HepG2 (cell line): ENCODE measurements around the gene SAA2. TPM values are rescaled to one million over a fixed set of nuclear protein-coding genes. Genes with fewer than 3 reads are reported as not detected.

ENCODE experiments used
- BHLHE40 ChIP-seq: IDR thresholded peaks from 2 replicates; pipeline ENCODE4 v1.6.1; 2011; ENCODE audit warnings: low read length, improper control_type of control experiment
- CBX5 ChIP-seq: sonication (generic); formaldehyde crosslinking; IDR thresholded peaks from 2 replicates; pipeline ENCODE4 v1.4.0; 2020; ENCODE audit warnings: missing genetic modification reagents, borderline replicate concordance
- FOXC1 ChIP-seq: sonication (generic); formaldehyde crosslinking; IDR thresholded peaks from 2 replicates; pipeline ENCODE4 v1.8.0; 2022; ENCODE audit warnings: mild to moderate bottlenecking, missing genetic modification reagents, borderline replicate concordance
- GABPB1 ChIP-seq: IDR thresholded peaks from 2 replicates; pipeline ENCODE4 v1.6.1; 2016; ENCODE audit warnings: mild to moderate bottlenecking, missing genetic modification reagents, moderate library complexity, missing compliant biosample characterization
- GATAD2A ChIP-seq: IDR thresholded peaks from 2 replicates; pipeline ENCODE4 v1.6.1; 2016
- HNRNPH1 ChIP-seq: fragments of 200-400 bp; formaldehyde crosslinking; optimal IDR thresholded peaks from 2 replicates; pipeline ENCODE3; 2017; ENCODE audit warnings: mild to moderate bottlenecking, low read depth, low read length
- KLF12 ChIP-seq: sonication (generic); formaldehyde crosslinking; IDR thresholded peaks from 2 replicates; pipeline ENCODE4 v1.4.0; 2020; ENCODE audit warnings: missing genetic modification reagents, borderline replicate concordance
- KLF16 ChIP-seq, 2 experiments: sonication (generic) in 1 of 2; formaldehyde crosslinking in 1 of 2; IDR thresholded peaks; 2 replicates each; pipeline versions ENCODE4 v1.6.1 to v1.8.0; 2016 to 2023; ENCODE audit warnings: missing genetic modification reagents in 2 of 2, missing compliant biosample characterization in 1 of 2
- SAP130 ChIP-seq: IDR thresholded peaks from 2 replicates; pipeline ENCODE4 v1.6.1; 2016; ENCODE audit warnings: low read depth
- SP5 ChIP-seq: IDR thresholded peaks from 2 replicates; pipeline ENCODE4 v1.6.1; 2016; ENCODE audit warnings: low read depth, borderline replicate concordance
- TBP ChIP-seq: sonication (generic); formaldehyde crosslinking; IDR thresholded peaks from 2 replicates; pipeline ENCODE4 v1.5.0; 2020; ENCODE audit warnings: missing genetic modification reagents
- TMF1 ChIP-seq: sonication (generic); formaldehyde crosslinking; IDR thresholded peaks from 2 replicates; pipeline ENCODE4 v1.8.1; 2022; ENCODE audit warnings: low read depth, missing genetic modification reagents
- TP53 ChIP-seq: sonication (generic); formaldehyde crosslinking; conservative IDR thresholded peaks from 2 replicates; pipeline ENCODE4 v1.4.0; 2020; ENCODE audit warnings: missing genetic modification reagents
- ZEB1 ChIP-seq: IDR thresholded peaks from 2 replicates; pipeline ENCODE4 v1.6.1; 2012; ENCODE audit warnings: mild to moderate bottlenecking, low read depth, inconsistent platforms; ENCODE audit not compliant: insufficient replicate concordance
- ZKSCAN1 ChIP-seq: fragments of 150-350 bp; IDR thresholded peaks from 2 replicates; pipeline ENCODE4 v1.6.1; 2014; ENCODE audit warnings: low read length
- ZNF205 ChIP-seq: IDR thresholded peaks from 2 replicates; pipeline ENCODE4 v1.6.1; 2018; ENCODE audit warnings: missing biosample characterization, missing genetic modification reagents
- ZNF614 ChIP-seq: IDR thresholded peaks from 2 replicates; pipeline ENCODE4 v1.6.1; 2018; ENCODE audit warnings: missing biosample characterization, missing genetic modification reagents, inconsistent platforms, borderline replicate concordance
- polyA plus RNA-seq, 8 experiments: library from polyadenylated mRNA; depleted of rRNA in 3 of 8; stranded (reverse) in 7 of 8; unstranded in 1 of 8; fragments of >200 nt; fragmentation: Illumina TruSeq in 4 of 8; extraction: Trizol in 4 of 8; gene quantifications; 2 replicates each; pipeline versions ENCODE4 v1.2.1 to v1.2.3, GENCODE V29; 2011 to 2016; ENCODE audit warnings: low read depth in 4 of 8, missing spikeins in 1 of 8, mixed read lengths in 1 of 8; ENCODE audit not compliant: insufficient read depth in 1 of 8
- total RNA-seq, 5 experiments: library from RNA; depleted of rRNA; stranded (reverse); fragments of >200 nt; fragmentation: Illumina TruSeq; extraction: Trizol; gene quantifications; 2 replicates each; pipeline ENCODE4 v1.2.3, GENCODE V29; 2016; ENCODE audit warnings: low read depth in 1 of 5
- TF ChIP-seq, protein P1 (sequence below): sonication (generic); formaldehyde crosslinking; conservative IDR thresholded peaks from 2 replicates; pipeline ENCODE4 v1.4.0; 2020; ENCODE audit warnings: mild to moderate bottlenecking, missing genetic modification reagents, moderate library complexity
- TF ChIP-seq, protein P2 (sequence below): sonication (generic); formaldehyde crosslinking; IDR thresholded peaks from 2 replicates; pipeline ENCODE4 v1.4.0; 2020; ENCODE audit warnings: missing genetic modification reagents
- TF ChIP-seq, protein P3 (sequence below): sonication (generic); formaldehyde crosslinking; IDR thresholded peaks from 2 replicates; pipeline ENCODE4 v1.4.0; 2020; ENCODE audit warnings: mild to moderate bottlenecking, missing genetic modification reagents
- TF ChIP-seq, protein P4 (sequence below): sonication (generic); formaldehyde crosslinking; IDR thresholded peaks from 2 replicates; pipeline ENCODE4 v1.4.0; 2020; ENCODE audit warnings: missing genetic modification reagents

SAA2 gene
- total and polyA plus RNA-seq, 2 of the 13 experiments (the other 11 are each of a cell fraction or from before 2014, with no cell fraction given), result 0.27 TPM; not detected in 1

DNA sequence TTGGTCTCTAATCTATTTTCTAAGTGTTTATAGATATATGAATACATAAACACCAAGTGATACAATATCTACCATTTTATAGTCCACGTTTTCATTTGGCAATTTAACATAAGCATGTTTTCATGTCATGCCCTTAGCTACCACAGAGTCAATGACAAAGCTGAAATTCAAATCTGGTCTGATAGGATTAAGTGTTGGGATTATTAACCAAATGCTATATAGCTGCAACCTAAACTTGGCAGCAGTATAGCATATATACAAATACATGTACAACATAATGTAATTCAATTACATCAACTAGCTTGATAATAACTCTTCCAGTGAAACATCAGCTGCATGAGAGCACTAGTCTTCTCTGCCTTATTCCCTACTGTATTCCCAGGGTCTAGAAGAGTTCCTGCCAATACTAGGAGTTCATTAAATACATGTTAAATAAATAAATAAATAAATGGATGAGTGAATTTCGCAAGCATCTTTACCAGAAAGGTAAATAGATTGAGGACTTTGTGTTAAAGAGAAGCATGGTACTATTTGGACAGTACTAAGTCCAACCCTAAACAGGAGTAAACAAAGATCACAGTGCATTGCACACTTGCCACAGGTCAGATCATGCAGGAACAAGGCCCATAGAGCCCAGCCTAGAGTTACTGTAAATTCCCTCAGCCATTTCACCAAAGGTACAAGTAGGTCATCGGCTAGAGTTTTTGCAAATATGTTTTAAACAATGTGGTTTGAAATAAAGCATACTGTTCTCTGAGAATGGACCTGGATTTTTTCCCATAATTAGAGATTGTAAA, 24.7 kb downstream of the SAA2 start (continued):
- TF ChIP-seq KLF16 (CRISPR knock-in tag; IDR thresholded peaks at IDR 0.05) (peak in 1 of 2 experiments; percentile 76; a peak in 2 of 4 replicates), TBP (CRISPR knock-in tag) (no peak), ZNF205 (CRISPR knock-in tag) (peak; percentile 21; the same call in 1 of the 2 replicates), SAP130 (CRISPR knock-in tag) (peak; percentile 80), GATAD2A (CRISPR knock-in tag) (peak; percentile 97), GABPB1 (peak; percentile 29; the same call in 1 of the 2 replicates), BHLHE40 (peak; percentile 41; the same call in 1 of the 2 replicates), ZEB1 (peak; percentile 62), HNRNPH1 (no peak), KLF12 (CRISPR knock-in tag) (0 out of 2 replicates have a peak, but pooled peaks have one; percentile 22), ZNF614 (CRISPR knock-in tag) (peak; percentile 47), ZKSCAN1 (peak; percentile 49; the same call in 1 of the 2 replicates), TP53 (CRISPR knock-in tag) (peak; percentile 69; the same call in 1 of the 2 replicates), FOXC1 (CRISPR knock-in tag) (no peak), TMF1 (CRISPR knock-in tag) (no peak), SP5 (CRISPR knock-in tag) (peak; percentile 28; the same call in 1 of the 2 replicates), CBX5 (CRISPR knock-in tag) (0 out of 2 replicates have a peak, but pooled peaks have one; percentile 56)
- TF ChIP-seq, protein P1, sequence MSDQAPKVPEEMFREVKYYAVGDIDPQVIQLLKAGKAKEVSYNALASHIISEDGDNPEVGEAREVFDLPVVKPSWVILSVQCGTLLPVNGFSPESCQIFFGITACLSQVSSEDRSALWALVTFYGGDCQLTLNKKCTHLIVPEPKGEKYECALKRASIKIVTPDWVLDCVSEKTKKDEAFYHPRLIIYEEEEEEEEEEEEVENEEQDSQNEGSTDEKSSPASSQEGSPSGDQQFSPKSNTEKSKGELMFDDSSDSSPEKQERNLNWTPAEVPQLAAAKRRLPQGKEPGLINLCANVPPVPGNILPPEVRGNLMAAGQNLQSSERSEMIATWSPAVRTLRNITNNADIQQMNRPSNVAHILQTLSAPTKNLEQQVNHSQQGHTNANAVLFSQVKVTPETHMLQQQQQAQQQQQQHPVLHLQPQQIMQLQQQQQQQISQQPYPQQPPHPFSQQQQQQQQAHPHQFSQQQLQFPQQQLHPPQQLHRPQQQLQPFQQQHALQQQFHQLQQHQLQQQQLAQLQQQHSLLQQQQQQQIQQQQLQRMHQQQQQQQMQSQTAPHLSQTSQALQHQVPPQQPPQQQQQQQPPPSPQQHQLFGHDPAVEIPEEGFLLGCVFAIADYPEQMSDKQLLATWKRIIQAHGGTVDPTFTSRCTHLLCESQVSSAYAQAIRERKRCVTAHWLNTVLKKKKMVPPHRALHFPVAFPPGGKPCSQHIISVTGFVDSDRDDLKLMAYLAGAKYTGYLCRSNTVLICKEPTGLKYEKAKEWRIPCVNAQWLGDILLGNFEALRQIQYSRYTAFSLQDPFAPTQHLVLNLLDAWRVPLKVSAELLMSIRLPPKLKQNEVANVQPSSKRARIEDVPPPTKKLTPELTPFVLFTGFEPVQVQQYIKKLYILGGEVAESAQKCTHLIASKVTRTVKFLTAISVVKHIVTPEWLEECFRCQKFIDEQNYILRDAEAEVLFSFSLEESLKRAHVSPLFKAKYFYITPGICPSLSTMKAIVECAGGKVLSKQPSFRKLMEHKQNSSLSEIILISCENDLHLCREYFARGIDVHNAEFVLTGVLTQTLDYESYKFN, result peak; percentile 99
- TF ChIP-seq, protein P2, sequence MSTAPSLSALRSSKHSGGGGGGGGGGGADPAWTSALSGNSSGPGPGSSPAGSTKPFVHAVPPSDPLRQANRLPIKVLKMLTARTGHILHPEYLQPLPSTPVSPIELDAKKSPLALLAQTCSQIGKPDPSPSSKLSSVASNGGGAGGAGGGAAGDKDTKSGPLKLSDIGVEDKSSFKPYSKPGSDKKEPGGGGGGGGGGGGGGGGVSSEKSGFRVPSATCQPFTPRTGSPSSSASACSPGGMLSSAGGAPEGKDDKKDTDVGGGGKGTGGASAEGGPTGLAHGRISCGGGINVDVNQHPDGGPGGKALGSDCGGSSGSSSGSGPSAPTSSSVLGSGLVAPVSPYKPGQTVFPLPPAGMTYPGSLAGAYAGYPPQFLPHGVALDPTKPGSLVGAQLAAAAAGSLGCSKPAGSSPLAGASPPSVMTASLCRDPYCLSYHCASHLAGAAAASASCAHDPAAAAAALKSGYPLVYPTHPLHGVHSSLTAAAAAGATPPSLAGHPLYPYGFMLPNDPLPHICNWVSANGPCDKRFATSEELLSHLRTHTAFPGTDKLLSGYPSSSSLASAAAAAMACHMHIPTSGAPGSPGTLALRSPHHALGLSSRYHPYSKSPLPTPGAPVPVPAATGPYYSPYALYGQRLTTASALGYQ (CRISPR knock-in tag), result peak; percentile 66
- TF ChIP-seq, protein P3, sequence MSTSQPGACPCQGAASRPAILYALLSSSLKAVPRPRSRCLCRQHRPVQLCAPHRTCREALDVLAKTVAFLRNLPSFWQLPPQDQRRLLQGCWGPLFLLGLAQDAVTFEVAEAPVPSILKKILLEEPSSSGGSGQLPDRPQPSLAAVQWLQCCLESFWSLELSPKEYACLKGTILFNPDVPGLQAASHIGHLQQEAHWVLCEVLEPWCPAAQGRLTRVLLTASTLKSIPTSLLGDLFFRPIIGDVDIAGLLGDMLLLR (CRISPR knock-in tag), result no peak
- TF ChIP-seq, protein P4, sequence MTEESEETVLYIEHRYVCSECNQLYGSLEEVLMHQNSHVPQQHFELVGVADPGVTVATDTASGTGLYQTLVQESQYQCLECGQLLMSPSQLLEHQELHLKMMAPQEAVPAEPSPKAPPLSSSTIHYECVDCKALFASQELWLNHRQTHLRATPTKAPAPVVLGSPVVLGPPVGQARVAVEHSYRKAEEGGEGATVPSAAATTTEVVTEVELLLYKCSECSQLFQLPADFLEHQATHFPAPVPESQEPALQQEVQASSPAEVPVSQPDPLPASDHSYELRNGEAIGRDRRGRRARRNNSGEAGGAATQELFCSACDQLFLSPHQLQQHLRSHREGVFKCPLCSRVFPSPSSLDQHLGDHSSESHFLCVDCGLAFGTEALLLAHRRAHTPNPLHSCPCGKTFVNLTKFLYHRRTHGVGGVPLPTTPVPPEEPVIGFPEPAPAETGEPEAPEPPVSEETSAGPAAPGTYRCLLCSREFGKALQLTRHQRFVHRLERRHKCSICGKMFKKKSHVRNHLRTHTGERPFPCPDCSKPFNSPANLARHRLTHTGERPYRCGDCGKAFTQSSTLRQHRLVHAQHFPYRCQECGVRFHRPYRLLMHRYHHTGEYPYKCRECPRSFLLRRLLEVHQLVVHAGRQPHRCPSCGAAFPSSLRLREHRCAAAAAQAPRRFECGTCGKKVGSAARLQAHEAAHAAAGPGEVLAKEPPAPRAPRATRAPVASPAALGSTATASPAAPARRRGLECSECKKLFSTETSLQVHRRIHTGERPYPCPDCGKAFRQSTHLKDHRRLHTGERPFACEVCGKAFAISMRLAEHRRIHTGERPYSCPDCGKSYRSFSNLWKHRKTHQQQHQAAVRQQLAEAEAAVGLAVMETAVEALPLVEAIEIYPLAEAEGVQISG (CRISPR knock-in tag), result 0 out of 2 replicates have a peak, but pooled peaks have one; percentile 41
